Transverse colon (tissue), 4 donors: Measurements from ENCODE around the gene CTNNAL1. TPM values are rescaled to one million over a fixed set of nuclear protein-coding genes. Genes with fewer than 3 reads are reported as not detected.

Experiments
- DNase-seq: peaks from one replicate; pipeline ENCODE4 v3.0.0-alpha.2; 2019
- H3K27ac ChIP-seq, 4 donors: fragments of 200-600 bp; sonication (generic); 2 replicates each; pipeline ENCODE4 v1.5.1; 2016 to 2018; ENCODE audit warnings: inconsistent platforms in 4 of 4
- H3K27me3 ChIP-seq: fragments of 200-600 bp; sonication (generic); 2 replicates; pipeline ENCODE4 v1.5.1; 2017; ENCODE audit warnings: inconsistent platforms
- H3K36me3 ChIP-seq, 4 donors: fragments of 200-600 bp; sonication (generic); 2 replicates each; pipeline ENCODE4 v1.5.1; 2017 to 2019; ENCODE audit warnings: inconsistent platforms in 4 of 4
- H3K4me1 ChIP-seq, 4 donors: fragments of 200-600 bp; sonication (generic); 2 replicates each; pipeline ENCODE4 v1.5.1; 2017 to 2020; ENCODE audit warnings: inconsistent platforms in 4 of 4
- H3K4me3 ChIP-seq, 4 donors: fragments of 200-600 bp; sonication (generic); 1 replicate in 1 of 4; 2 replicates in 3 of 4; pipeline versions ENCODE4 v1.5.1 to v1.6.1; 2017 to 2019; ENCODE audit warnings: inconsistent platforms in 4 of 4
- H3K9me3 ChIP-seq, 2 donors: fragments of 200-600 bp; sonication (generic); 2 replicates each; pipeline ENCODE4 v1.5.1; 2017 to 2019; ENCODE audit warnings: inconsistent platforms in 2 of 2
- CTCF ChIP-seq, 5 experiments: fragments of 200-600 bp in 3 of 5; fragments of 450-650 bp in 2 of 5; sonication (generic) in 3 of 5; IDR thresholded peaks; 1 replicate in 2 of 5; 2 replicates in 3 of 5; pipeline ENCODE4 v1.5.1; 2016 to 2017; ENCODE audit warnings: antibody characterized with exemption in 5 of 5, inconsistent platforms in 3 of 5, mild to moderate bottlenecking in 2 of 5, moderate library complexity in 1 of 5
- EP300 ChIP-seq: sonication (generic); formaldehyde crosslinking; IDR thresholded peaks from one replicate; pipeline ENCODE4 v1.6.1; 2017; ENCODE audit warnings: antibody characterized with exemption, low read depth
- POLR2A ChIP-seq: fragments of 450-650 bp; IDR thresholded peaks from one replicate; pipeline ENCODE4 v1.6.1; 2016; ENCODE audit warnings: antibody characterized with exemption, mild to moderate bottlenecking, moderate library complexity
- POLR2AphosphoS5 ChIP-seq, 3 donors: sonication (generic); formaldehyde crosslinking; IDR thresholded peaks; one replicate each; pipeline ENCODE4 v1.6.1; 2016; ENCODE audit warnings: antibody characterized with exemption in 3 of 3
- WGBS, 2 donors: methylation state at CpG; one replicate each; pipeline ENCODE4 v1.1.5; 2018; ENCODE audit warnings: low coverage in 1 of 2; 5-methylcytosine and 5-hydroxymethylcytosine counted together
- in situ Hi-C, 4 donors: fragments of 200-750 bp; cut with MboI; loops; one replicate each; pipeline versions ENCODE4 v1.15.0 to v1.15.1; 2017; ENCODE audit warnings: low sequenced_read_pairs in 3 of 4, low pct_ligation_motif_present in 1 of 4, low pct_unique_long_range_greater_than_20kb in 1 of 4
- intact Hi-C: fragments of 100-400 bp; cut with DNase I; formaldehyde crosslinking; loops from one replicate; pipeline ENCODE4 v1.15.1; 2023; ENCODE audit warnings: low total_unique reads
- total RNA-seq, 4 donors: library from RNA; depleted of rRNA; stranded (reverse); fragments of >200 nt; gene quantifications; one replicate each; pipeline ENCODE4 v1.1.0, GENCODE V29; 2016

The CTNNAL1 gene
- total RNA-seq, 4 donors from 2014 or later: 6.0 to 12.1 (median 8.1) TPM

- H3K9me3 ChIP-seq: no peaks in the 10 kb centered on the region
- intact Hi-C loops (no loop called here), in situ Hi-C loops (no loop called here)
- H3K27me3 ChIP-seq: no peaks in the 10 kb centered on the region
- TF ChIP-seq CTCF (IDR thresholded peaks at IDR 0.05) (no peak), POLR2A (no peak)
- H3K4me3 ChIP-seq: no peak overlapping the region
- H3K27ac ChIP-seq: no peak overlapping the region
- no peak for DNase-seq
- 77 to 85% methylated on average over 2 of the region's 2 CpGs for WGBS, 2 donors
- H3K36me3 ChIP-seq: peaks cover 0 to 82% (median 25%) of the 10 kb centered on the region in 4 donors
- no peaks in the 10 kb centered on the region for H3K4me1 ChIP-seq
Observed at GRCh38 chr9:109052416-109052815, 39.1 kb upstream of the CTNNAL1 start.

DNA sequence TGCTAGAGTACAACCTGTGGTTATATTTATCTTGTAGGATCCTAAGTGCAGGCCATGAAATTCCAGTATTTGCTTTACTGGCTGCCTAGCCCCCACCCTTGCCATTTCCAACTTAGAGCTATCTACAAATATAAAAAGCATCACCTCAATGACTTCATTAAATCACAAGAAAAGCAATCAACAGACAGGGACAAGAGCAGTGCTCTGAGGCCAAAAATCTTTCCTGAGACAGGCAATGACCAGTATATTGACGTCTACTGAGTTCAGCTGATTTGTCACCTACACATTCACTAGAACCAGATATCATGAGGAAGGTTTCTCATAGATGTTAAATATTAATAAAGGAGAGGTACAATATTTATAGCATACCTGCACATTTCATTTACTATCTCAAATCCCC, 38.4 kb upstream of the CTNNAL1 start:
- intact Hi-C loops: no loop called here
- H3K4me1 ChIP-seq: no peaks in the 10 kb centered on the region

GRCh38 chr9:109050444-109050843, 37.1 kb upstream of the CTNNAL1 start:
- 66 to 80% methylated on average over 7 of the region's 7 CpGs for WGBS, 2 donors
- Histone ChIP-seq H3K9me3 (no peaks in the 10 kb centered on the region), H3K36me3 (peaks cover 0 to 84% (median 20%) of the 10 kb centered on the region in 4 donors), H3K4me1 (no peaks in the 10 kb centered on the region), H3K27me3 (no peaks in the 10 kb centered on the region), H3K27ac (no peak overlapping the region), H3K4me3 (no peak overlapping the region)
- no peak for DNase-seq
- TF ChIP-seq POLR2AphosphoS5 (IDR thresholded peaks at IDR 0.05) (no peak), CTCF (IDR thresholded peaks at IDR 0.05) (no peak), POLR2A (no peak), EP300 (no peak)
- in situ Hi-C loops: no loop called here
- intact Hi-C loops: no loop called here

More for the DNA sequence above, 38.4 kb upstream of the CTNNAL1 start:
- DNase-seq: no peak
- peaks cover 0 to 81% (median 22%) of the 10 kb centered on the region in 4 donors for H3K36me3 ChIP-seq
- in situ Hi-C loops: no loop called here
- H3K27ac ChIP-seq: no peak overlapping the region
- TF ChIP-seq POLR2AphosphoS5 (IDR thresholded peaks at IDR 0.05) (no peak), POLR2A (no peak), EP300 (no peak), CTCF (IDR thresholded peaks at IDR 0.05) (no peak)
- H3K9me3 ChIP-seq: no peaks in the 10 kb centered on the region
- H3K4me3 ChIP-seq: no peak overlapping the region
- WGBS, 2 donors: 90 to 98% methylated on average over 1 of the region's 1 CpG
- H3K27me3 ChIP-seq: no peaks in the 10 kb centered on the region

- in situ Hi-C loops: no loop called here
- H3K36me3 ChIP-seq: peaks cover 0 to 74% (median 17%) of the 10 kb centered on the region in 4 donors
- 89 to 100% methylated on average over 1 to 3 of the region's 3 CpGs for WGBS, 2 donors
Observed at GRCh38 chr9:109048822-109049221, 35.5 kb upstream of the CTNNAL1 start.

More at GRCh38 chr9:109048822-109049221, 35.5 kb upstream of the CTNNAL1 start:
- intact Hi-C loops: no loop called here
- no peaks in the 10 kb centered on the region for H3K9me3 ChIP-seq
- H3K27ac ChIP-seq: no peak overlapping the region
- H3K27me3 ChIP-seq: no peaks in the 10 kb centered on the region
- DNase-seq: no peak
- no peak overlapping the region for H3K4me3 ChIP-seq
- H3K4me1 ChIP-seq: no peaks in the 10 kb centered on the region
- TF ChIP-seq CTCF (IDR thresholded peaks at IDR 0.05) (no peak), POLR2A (no peak), EP300 (no peak), POLR2AphosphoS5 (IDR thresholded peaks at IDR 0.05) (no peak)
